Type B pancreatic cell (in vitro differentiated cells): Measurements from ENCODE around the gene TRDN. TPM values are rescaled to one million over a fixed set of nuclear protein-coding genes. Genes with fewer than 3 reads are reported as not detected.

Source experiments
- DNase-seq: peaks from one replicate; pipeline ENCODE4 v3.0.0; 2021; ENCODE audit warnings: mixed read lengths; ENCODE audit not compliant: unreplicated experiment; ENCODE audit errors: extremely low spot score
- H3K27ac Mint-ChIP-seq: 2 replicates; pipeline ENCODE4 v1.8.0; 2021; ENCODE audit warnings: mild to moderate bottlenecking, mixed read lengths
- H3K27me3 Mint-ChIP-seq: 2 replicates; pipeline ENCODE4 v1.8.0; 2021; ENCODE audit warnings: mixed read lengths
- H3K36me3 Mint-ChIP-seq: 2 replicates; pipeline ENCODE4 v1.8.0; 2021; ENCODE audit warnings: mixed read lengths
- H3K4me1 Mint-ChIP-seq: one replicate; pipeline ENCODE4 v1.8.0; 2021; ENCODE audit warnings: mixed read lengths; ENCODE audit not compliant: unreplicated experiment
- H3K4me3 Mint-ChIP-seq: 2 replicates; pipeline ENCODE4 v1.8.0; 2021; ENCODE audit warnings: mild to moderate bottlenecking, mixed read lengths
- H3K9me3 Mint-ChIP-seq: 2 replicates; pipeline ENCODE4 v1.8.0; 2021; ENCODE audit warnings: mixed read lengths
- CTCF ChIP-seq: fragments of 200-600 bp; sonication (generic); conservative IDR thresholded peaks from 2 replicates; pipeline ENCODE4 v1.5.0; 2021; ENCODE audit warnings: antibody characterized with exemption, mild to moderate bottlenecking
- total RNA-seq: library from RNA; stranded (reverse); gene quantifications from 2 replicates; pipeline ENCODE4 v1.2.1, GENCODE V29; 2021; ENCODE audit warnings: low replicate concordance

TRDN gene
- total RNA-seq, 1 donor from 2014 or later: 0.34 TPM

- Mint-ChIP-seq H3K9me3 (no peaks in the 10 kb centered on the region), H3K4me1 (no peaks in the 10 kb centered on the region), H3K36me3 (no peaks in the 10 kb centered on the region), H3K27me3 (no peaks in the 10 kb centered on the region), H3K27ac (no peak overlapping the region), H3K4me3 (no peak overlapping the region)
- no peak for TF ChIP-seq CTCF
- no peak for DNase-seq
Observed at GRCh38 chr6:123629258-123629941, 7.3 kb downstream of the TRDN start.

GRCh38 chr6:123625696-123626095 is 11.1 kb downstream of the TRDN start:
- TF ChIP-seq CTCF: no peak
- Mint-ChIP-seq H3K4me3 (no peak overlapping the region), H3K36me3 (no peaks in the 10 kb centered on the region)

GRCh38 chr6:123622780-123623179 is 14.0 kb downstream of the TRDN start:
- H3K9me3 Mint-ChIP-seq: no peaks in the 10 kb centered on the region

More at GRCh38 chr6:123625696-123626095, 11.1 kb downstream of the TRDN start:
- no peak overlapping the region for H3K27ac Mint-ChIP-seq
- DNase-seq: no peak
- H3K27me3 Mint-ChIP-seq: no peaks in the 10 kb centered on the region
- H3K4me1 Mint-ChIP-seq: no peaks in the 10 kb centered on the region
- H3K9me3 Mint-ChIP-seq: no peaks in the 10 kb centered on the region

GRCh38 chr6:123619156-123619555 is 17.6 kb downstream of the TRDN start:
- DNase-seq: no peak
- Mint-ChIP-seq H3K4me3 (no peak overlapping the region), H3K27me3 (no peaks in the 10 kb centered on the region), H3K36me3 (no peaks in the 10 kb centered on the region), H3K9me3 (no peaks in the 10 kb centered on the region), H3K4me1 (no peaks in the 10 kb centered on the region), H3K27ac (no peak overlapping the region)
- no peak for TF ChIP-seq CTCF

More at GRCh38 chr6:123622780-123623179, 14.0 kb downstream of the TRDN start:
- no peaks in the 10 kb centered on the region for H3K36me3 Mint-ChIP-seq
- no peak overlapping the region for H3K27ac Mint-ChIP-seq
- H3K27me3 Mint-ChIP-seq: no peaks in the 10 kb centered on the region
- no peak for TF ChIP-seq CTCF
- no peaks in the 10 kb centered on the region for H3K4me1 Mint-ChIP-seq
- DNase-seq: no peak
- H3K4me3 Mint-ChIP-seq: no peak overlapping the region

GRCh38 chr6:123616942-123617341 is 19.8 kb downstream of the TRDN start:
- no peaks in the 10 kb centered on the region for H3K4me1 Mint-ChIP-seq
- TF ChIP-seq CTCF: no peak
- H3K9me3 Mint-ChIP-seq: no peaks in the 10 kb centered on the region
- DNase-seq: no peak
- no peaks in the 10 kb centered on the region for H3K27me3 Mint-ChIP-seq
- H3K36me3 Mint-ChIP-seq: no peaks in the 10 kb centered on the region
- H3K4me3 Mint-ChIP-seq: no peak overlapping the region
- H3K27ac Mint-ChIP-seq: no peak overlapping the region

GRCh38 chr6:123616016-123616415 is 20.7 kb downstream of the TRDN start:
- Mint-ChIP-seq H3K4me1 (no peaks in the 10 kb centered on the region), H3K9me3 (no peaks in the 10 kb centered on the region), H3K36me3 (no peaks in the 10 kb centered on the region), H3K27me3 (no peaks in the 10 kb centered on the region), H3K4me3 (no peak overlapping the region), H3K27ac (no peak overlapping the region)
- DNase-seq: no peak
- TF ChIP-seq CTCF: no peak
